ENCODE measurements around the gene NTPCR. TPM values are rescaled to one million over a fixed set of nuclear protein-coding genes. Genes with fewer than 3 reads are reported as not detected.

The NTPCR gene
- total and polyA plus RNA-seq, 2 donors (not counting 3 experiments of a cell fraction or from before 2014, with no cell fraction given) = 13.2 to 35.3 TPM

- no peak overlapping the region for H3K9ac ChIP-seq (replicated peaks; ENCODE audit: extremely low read depth, insufficient read depth, low read length)
- dilution Hi-C loops (cut with MboI; ENCODE audit: extremely low pct_ligation_motif_present, low sequenced_read_pairs) (no loop called here), intact Hi-C loops (cut with micrococcal nuclease) (no loop called here)
- no peak for TF ChIP-seq CTCF (IDR thresholded peaks at IDR 0.05; ENCODE audit: extremely low read depth in 1 of 2, insufficient read depth in 1 of 2, low read depth in 1 of 2, low read length in 2 of 2)
- TF ChIP-seq JUN (IDR thresholded peaks at IDR 0.05; ENCODE audit: borderline replicate concordance, insufficient read depth, insufficient read length, low read depth) = no peak
- TF ChIP-seq MYC (IDR thresholded peaks at IDR 0.05; ENCODE audit: low read depth, low read length) = no peak
- TF ChIP-seq POLR2A (IDR thresholded peaks at IDR 0.05; ENCODE audit: low read depth, low read length) = no peak
- no peak for TF ChIP-seq MAX (IDR thresholded peaks at IDR 0.05; ENCODE audit: insufficient read depth, insufficient read length)
- TF ChIP-seq POLR2AphosphoS5 (IDR thresholded peaks at IDR 0.05; ENCODE audit: insufficient read depth, low read depth, low read length) = no peak
- TF ChIP-seq EZH2 (IDR thresholded peaks at IDR 0.05; ENCODE audit: borderline replicate concordance, low read depth, low read length, severe bottlenecking) = no peak
- TF ChIP-seq GATA2 (IDR thresholded peaks at IDR 0.05; ENCODE audit: insufficient read depth, insufficient read length, low read depth, low read length) = no peak
- TF ChIP-seq FOS (IDR thresholded peaks at IDR 0.05; ENCODE audit: borderline replicate concordance, insufficient read depth, low read length) = no peak
- DNase-seq (ENCODE audit: low read depth, low spot score) = no peak
- no peaks in the 10 kb centered on the region for H3K79me2 ChIP-seq (ENCODE audit: control insufficient read depth, insufficient read depth, low read length)
- no peak for FAIRE-seq
- no peaks in the 10 kb centered on the region for H3K9me1 ChIP-seq (replicated peaks; ENCODE audit: control insufficient read depth, extremely low read depth, insufficient read depth, low read length)
- CTCF ChIA-PET = interaction anchor here (0.8 to 1.5 kb wide), 2 partner anchors 10 to 374 kb away, joined by 3 read pairs; no protein-coding TSS in a partner anchor
- BruUV-seq (replicated peaks) = no TSS peak
- H2AFZ ChIP-seq (ENCODE audit: low read depth, low read length) = no peak overlapping the region
- no peak overlapping the region for H3K4me3 ChIP-seq (replicated peaks in 1 of 3; ENCODE audit: insufficient read depth in 1 of 3, low read depth in 1 of 3, low read length in 3 of 3)
- no peak overlapping the region for H3K27ac ChIP-seq (ENCODE audit: insufficient read depth, low read depth, low read length)
- no peaks in the 10 kb centered on the region for H3K27me3 ChIP-seq (ENCODE audit: control insufficient read depth in 2 of 2, insufficient read depth in 2 of 2, low read length in 2 of 2)
- H4K20me1 ChIP-seq (replicated peaks; ENCODE audit: control insufficient read depth, extremely low read depth, insufficient read depth, low read length) = no peaks in the 10 kb centered on the region
- POLR2A ChIA-PET = no interaction called here
- peaks cover 5% of the 10 kb centered on the region for H3K4me1 ChIP-seq (ENCODE audit: control insufficient read depth, extremely low read depth, insufficient read depth, low read length)
- no peak overlapping the region for H3K4me2 ChIP-seq (ENCODE audit: insufficient read depth, low read length)
- no peaks in the 10 kb centered on the region for H3K9me3 ChIP-seq (replicated peaks; ENCODE audit: control insufficient read depth, insufficient read depth, low read length)
- no peaks in the 10 kb centered on the region for H3K36me3 ChIP-seq (ENCODE audit: control insufficient read depth in 2 of 2, extremely low read depth in 1 of 2, insufficient read depth in 2 of 2, low read length in 2 of 2)
Measured at GRCh38 chr1:233005156-233005555, 54.7 kb downstream of the NTPCR start.
